Parathyroid adenoma (tissue), 2 donors: ENCODE results near the gene CNTN1.

ENCODE experiments used
- H2AFZ ChIP-seq: fragments of 300-600 bp; sonication (generic); one replicate; pipeline ENCODE4 v1.7.0; 2017; ENCODE audit warnings: antibody characterized with exemption, mild to moderate bottlenecking
- H3K27ac ChIP-seq: fragments of 300-600 bp; sonication (generic); one replicate; pipeline ENCODE4 v1.7.0; 2017
- H3K27me3 ChIP-seq: fragments of 300-600 bp; sonication (generic); one replicate; pipeline ENCODE4 v1.7.0; 2017; ENCODE audit warnings: low read length; ENCODE audit not compliant: control insufficient read depth, insufficient read depth
- H3K36me3 ChIP-seq: fragments of 300-600 bp; sonication (generic); one replicate; pipeline ENCODE4 v1.7.0; 2017; ENCODE audit warnings: low read length; ENCODE audit not compliant: control insufficient read depth, insufficient read depth
- H3K4me1 ChIP-seq: fragments of 300-600 bp; sonication (generic); one replicate; pipeline ENCODE4 v1.7.0; 2017; ENCODE audit warnings: control low read depth
- H3K4me2 ChIP-seq: fragments of 300-600 bp; sonication (generic); one replicate; pipeline ENCODE4 v1.7.0; 2017; ENCODE audit warnings: low read length
- H3K4me3 ChIP-seq: fragments of 300-600 bp; sonication (generic); one replicate; pipeline ENCODE4 v1.7.0; 2017; ENCODE audit warnings: low read depth, low read length
- H3K79me2 ChIP-seq: fragments of 300-600 bp; sonication (generic); one replicate; pipeline ENCODE4 v1.7.0; 2017; ENCODE audit warnings: control low read depth
- H3K9ac ChIP-seq: fragments of 300-600 bp; sonication (generic); one replicate; pipeline ENCODE4 v1.7.0; 2017; ENCODE audit warnings: mild to moderate bottlenecking
- H3K9me3 ChIP-seq: fragments of 300-600 bp; sonication (generic); one replicate; pipeline ENCODE4 v1.7.0; 2017; ENCODE audit warnings: low read length; ENCODE audit not compliant: control insufficient read depth
- TF ChIP-seq, protein P1 (sequence below): fragments of 300-600 bp; sonication (generic); IDR thresholded peaks from one replicate; pipeline ENCODE4 v1.7.0; 2017; ENCODE audit warnings: antibody characterized with exemption, mild to moderate bottlenecking
- donor health status: primary hyperparathyroidism.

Gene CNTN1

DNA sequence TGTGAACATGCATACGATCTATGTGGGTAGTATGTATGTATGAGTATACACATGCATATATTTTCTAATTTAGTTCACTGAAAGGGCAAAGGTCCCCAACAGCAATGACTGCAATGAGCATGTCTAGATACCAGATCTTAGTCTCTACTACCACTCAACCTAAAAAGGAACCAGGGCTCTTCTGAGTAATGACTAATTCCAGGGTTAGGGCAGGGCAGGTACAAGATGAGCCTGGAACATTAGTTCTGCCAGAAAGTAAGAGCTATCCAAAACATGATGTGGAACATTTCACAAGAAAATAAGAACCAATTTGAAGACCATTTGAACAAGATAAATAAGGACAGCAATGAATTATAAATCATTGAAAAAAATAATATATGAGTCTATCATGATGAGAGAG, 404.6 kb downstream of the CNTN1 start:
- Histone ChIP-seq H3K9ac (no peak overlapping the region), H3K27me3 (no peaks in the 10 kb centered on the region), H3K79me2 (no peaks in the 10 kb centered on the region), H3K4me2 (no peak overlapping the region), H3K27ac (no peak overlapping the region), H3K4me3 (no peak overlapping the region), H3K36me3 (no peaks in the 10 kb centered on the region), H3K4me1 (no peaks in the 10 kb centered on the region), H2AFZ (no peak overlapping the region), H3K9me3 (no peaks in the 10 kb centered on the region)
- TF ChIP-seq, protein P1, sequence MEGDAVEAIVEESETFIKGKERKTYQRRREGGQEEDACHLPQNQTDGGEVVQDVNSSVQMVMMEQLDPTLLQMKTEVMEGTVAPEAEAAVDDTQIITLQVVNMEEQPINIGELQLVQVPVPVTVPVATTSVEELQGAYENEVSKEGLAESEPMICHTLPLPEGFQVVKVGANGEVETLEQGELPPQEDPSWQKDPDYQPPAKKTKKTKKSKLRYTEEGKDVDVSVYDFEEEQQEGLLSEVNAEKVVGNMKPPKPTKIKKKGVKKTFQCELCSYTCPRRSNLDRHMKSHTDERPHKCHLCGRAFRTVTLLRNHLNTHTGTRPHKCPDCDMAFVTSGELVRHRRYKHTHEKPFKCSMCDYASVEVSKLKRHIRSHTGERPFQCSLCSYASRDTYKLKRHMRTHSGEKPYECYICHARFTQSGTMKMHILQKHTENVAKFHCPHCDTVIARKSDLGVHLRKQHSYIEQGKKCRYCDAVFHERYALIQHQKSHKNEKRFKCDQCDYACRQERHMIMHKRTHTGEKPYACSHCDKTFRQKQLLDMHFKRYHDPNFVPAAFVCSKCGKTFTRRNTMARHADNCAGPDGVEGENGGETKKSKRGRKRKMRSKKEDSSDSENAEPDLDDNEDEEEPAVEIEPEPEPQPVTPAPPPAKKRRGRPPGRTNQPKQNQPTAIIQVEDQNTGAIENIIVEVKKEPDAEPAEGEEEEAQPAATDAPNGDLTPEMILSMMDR, result no peak

DNA sequence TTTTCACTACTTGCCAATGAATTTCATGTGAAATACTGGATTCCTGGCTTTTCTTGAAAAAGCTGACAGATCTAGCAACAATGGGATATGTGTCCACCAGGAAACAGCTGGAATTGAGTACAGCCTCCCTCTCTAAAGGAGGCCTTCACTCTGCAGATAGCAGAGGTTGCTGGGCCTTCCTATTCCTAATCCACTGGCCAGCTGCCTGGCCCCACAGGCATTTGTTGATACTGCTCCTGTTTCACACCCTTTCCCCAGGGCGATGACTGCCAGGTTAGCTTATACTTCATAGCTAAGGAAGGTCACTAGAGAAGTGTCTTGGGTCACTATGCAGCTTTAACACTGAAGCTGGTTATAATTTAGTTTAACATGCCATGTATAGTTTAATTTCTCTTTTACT, 408.3 kb downstream of the CNTN1 start:
- Histone ChIP-seq H3K27ac (no peak overlapping the region), H3K79me2 (no peaks in the 10 kb centered on the region), H3K9ac (no peak overlapping the region), H3K36me3 (no peaks in the 10 kb centered on the region), H3K4me1 (no peaks in the 10 kb centered on the region), H3K4me3 (no peak overlapping the region), H3K27me3 (no peaks in the 10 kb centered on the region), H2AFZ (no peak overlapping the region), H3K4me2 (no peak overlapping the region), H3K9me3 (no peaks in the 10 kb centered on the region)
- TF ChIP-seq, protein P1, result no peak

DNA sequence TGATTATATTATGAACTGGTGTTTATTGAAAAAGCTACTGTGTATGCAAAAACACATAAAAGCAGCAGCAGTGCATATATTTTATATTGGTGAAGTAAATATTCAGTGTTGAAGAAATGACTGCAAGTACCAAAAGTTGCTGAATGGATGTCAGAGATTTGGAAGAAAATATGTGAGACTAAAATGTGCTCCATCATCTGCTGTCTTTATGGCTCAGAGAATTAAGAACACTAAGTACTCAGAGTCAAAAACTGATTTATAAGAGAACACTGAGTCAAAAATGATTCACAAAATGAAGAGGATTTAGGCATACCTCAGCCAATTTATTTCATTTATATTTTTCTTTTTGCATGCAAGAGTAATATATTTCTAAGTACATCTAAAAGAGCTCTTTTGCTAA, 409.6 kb downstream of the CNTN1 start:
- no peak overlapping the region for H2AFZ ChIP-seq
- H3K4me1 ChIP-seq, result no peaks in the 10 kb centered on the region
- H3K27ac ChIP-seq, result no peak overlapping the region
- H3K79me2 ChIP-seq, result no peaks in the 10 kb centered on the region
- no peaks in the 10 kb centered on the region for H3K9me3 ChIP-seq
- H3K36me3 ChIP-seq, result no peaks in the 10 kb centered on the region
- H3K27me3 ChIP-seq, result no peaks in the 10 kb centered on the region
- H3K4me2 ChIP-seq, result no peak overlapping the region
- TF ChIP-seq, protein P1, result no peak
- no peak overlapping the region for H3K4me3 ChIP-seq
- H3K9ac ChIP-seq, result no peak overlapping the region

DNA sequence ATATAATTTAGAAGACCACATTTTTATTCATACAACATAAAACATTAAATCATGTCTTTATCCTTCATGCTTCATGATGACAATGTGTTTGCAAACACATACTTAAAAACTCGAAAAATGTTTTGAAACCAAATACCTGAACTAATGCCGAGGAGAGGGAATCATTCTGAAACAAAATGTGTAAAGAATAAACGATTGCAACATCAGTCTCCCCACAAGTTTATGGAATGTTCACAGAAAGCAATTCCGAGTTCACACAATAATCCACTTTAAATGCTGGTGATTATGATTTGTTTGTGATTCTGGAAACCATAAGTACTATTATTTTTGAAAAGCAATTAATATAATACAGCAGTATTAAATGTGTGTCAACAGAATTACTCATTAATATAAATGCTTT, 411.4 kb downstream of the CNTN1 start:
- TF ChIP-seq, protein P1, result no peak
- H2AFZ ChIP-seq, result no peak overlapping the region

DNA sequence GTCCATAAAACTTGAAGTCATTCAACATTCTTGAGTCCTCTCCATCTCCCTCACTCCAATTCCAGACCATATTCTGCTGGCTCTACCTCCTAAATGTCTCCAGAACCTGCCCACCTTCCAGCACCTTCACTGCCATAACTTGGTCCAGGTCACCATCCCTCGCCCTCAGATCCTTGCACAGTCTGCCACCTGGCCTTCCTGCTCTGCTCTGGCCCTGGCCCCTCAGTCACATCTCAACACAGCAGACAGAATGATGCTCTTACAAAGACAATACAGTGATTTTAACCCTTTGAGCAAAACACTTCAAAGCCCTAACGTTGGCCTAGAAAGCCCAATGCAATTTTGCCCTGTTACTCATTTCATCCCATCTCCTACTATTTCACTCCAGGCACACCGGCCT, 414.1 kb downstream of the CNTN1 start:
- H3K79me2 ChIP-seq, result no peaks in the 10 kb centered on the region
- no peak overlapping the region for H3K27ac ChIP-seq
- no peaks in the 10 kb centered on the region for H3K4me1 ChIP-seq
- H3K27me3 ChIP-seq, result no peaks in the 10 kb centered on the region
- H3K9me3 ChIP-seq, result no peaks in the 10 kb centered on the region
- H3K9ac ChIP-seq, result no peak overlapping the region
- TF ChIP-seq, protein P1, result no peak
- H3K4me2 ChIP-seq, result no peak overlapping the region
- H3K36me3 ChIP-seq, result no peaks in the 10 kb centered on the region
- H3K4me3 ChIP-seq, result no peak overlapping the region
- no peak overlapping the region for H2AFZ ChIP-seq

More for the DNA sequence above, 411.4 kb downstream of the CNTN1 start:
- Histone ChIP-seq H3K27me3 (no peaks in the 10 kb centered on the region), H3K27ac (no peak overlapping the region), H3K4me2 (no peak overlapping the region), H3K9ac (no peak overlapping the region), H3K4me1 (no peaks in the 10 kb centered on the region), H3K9me3 (no peaks in the 10 kb centered on the region), H3K4me3 (no peak overlapping the region), H3K79me2 (no peaks in the 10 kb centered on the region), H3K36me3 (no peaks in the 10 kb centered on the region)
